Suppressor macrophage treated with lipopolysaccharide for 1 hour (primary cell): Measurements from ENCODE around the gene EPB41.
"Not testable (repeated sequence)": the region's sequence is repeated elsewhere in the genome, so short reads cannot be mapped to it uniquely, and the experiment has no call there.

Source experiments
- DNase-seq, 3 donors: peaks; one replicate each; pipeline ENCODE4 v3.0.0-alpha.2; 2020 to 2022

The EPB41 gene

GRCh38 chr1:28927648-28928313 lies 13.4 kb downstream of the EPB41 start:
- DNase-seq = peak; percentile 49 to 58 (median 53)

GRCh38 chr1:28928314-28928941 lies 14.1 kb downstream of the EPB41 start:
- no peak for DNase-seq

- no peak for DNase-seq
Measured at GRCh38 chr1:28933277-28933676, 18.9 kb downstream of the EPB41 start.

GRCh38 chr1:28933918-28934317 lies 19.5 kb downstream of the EPB41 start:
- no peak for DNase-seq

GRCh38 chr1:28934676-28935075 lies 20.3 kb downstream of the EPB41 start:
- no peak for DNase-seq

- no peak for DNase-seq
Measured at GRCh38 chr1:28935293-28935692, 20.9 kb downstream of the EPB41 start.

- DNase-seq = no peak
Measured at GRCh38 chr1:28936094-28936493, 21.7 kb downstream of the EPB41 start.

GRCh38 chr1:28936528-28936927 lies 22.2 kb downstream of the EPB41 start:
- no peak for DNase-seq

- DNase-seq = peak; percentile 17 to 47 (median 39)
Measured at GRCh38 chr1:28943581-28943980, 29.2 kb downstream of the EPB41 start.

- DNase-seq = no peak
Measured at GRCh38 chr1:28950006-28950405, 35.6 kb downstream of the EPB41 start.

GRCh38 chr1:28950449-28950848 lies 36.1 kb downstream of the EPB41 start:
- no peak for DNase-seq

GRCh38 chr1:28954126-28954726 lies 39.9 kb downstream of the EPB41 start:
- DNase-seq = peak in 1 of 3 donors; percentile 12

GRCh38 chr1:28956038-28956464 lies 41.7 kb downstream of the EPB41 start:
- DNase-seq = peak in 2 of 3 donors; percentile 24 to 39

GRCh38 chr1:28962114-28962831 lies 47.9 kb downstream of the EPB41 start:
- not testable (repeated sequence) for DNase-seq

- no peak for DNase-seq
Measured at GRCh38 chr1:28965271-28965870, 51.0 kb downstream of the EPB41 start.

- DNase-seq = no peak
Measured at GRCh38 chr1:28966617-28967016, 52.2 kb downstream of the EPB41 start.

- peak; percentile 58 to 84 (median 77) for DNase-seq
Measured at GRCh38 chr1:28971980-28972771, 57.8 kb downstream of the EPB41 start.

- no peak for DNase-seq
Measured at GRCh38 chr1:28973596-28974421, 59.4 kb downstream of the EPB41 start.

GRCh38 chr1:28974432-28974831 lies 60.1 kb downstream of the EPB41 start:
- DNase-seq = no peak

GRCh38 chr1:28976248-28976647 lies 61.9 kb downstream of the EPB41 start:
- no peak for DNase-seq

- peak; percentile 20 to 33 (median 30) for DNase-seq
Measured at GRCh38 chr1:28981210-28981609, 66.8 kb downstream of the EPB41 start.
